GM08714 (cell line): Measurements from ENCODE around the gene INPP5D.

Experiments
- H3K4me3 ChIP-seq: fragments of 200-500 bp; sonication (Bioruptor generic); 2 replicates; pipeline ENCODE4 v1.5.1; 2014; ENCODE audit warnings: mild to moderate bottlenecking, low read length, inconsistent platforms
- ZNF274 ChIP-seq: IDR thresholded peaks from 2 replicates; pipeline ENCODE4 v1.6.1; 2012; ENCODE audit warnings: mild to moderate bottlenecking, low read depth, low read length

Gene INPP5D

GRCh38 chr2:233130481-233131020 is 70.4 kb downstream of the INPP5D start:
- no peak overlapping the region for H3K4me3 ChIP-seq

GRCh38 chr2:233131936-233132720 is 72.0 kb downstream of the INPP5D start:
- no peak overlapping the region for H3K4me3 ChIP-seq
- no peak for TF ChIP-seq ZNF274

More at GRCh38 chr2:233130481-233131020, 70.4 kb downstream of the INPP5D start:
- TF ChIP-seq ZNF274, result no peak

- TF ChIP-seq ZNF274, result no peak
- no peak overlapping the region for H3K4me3 ChIP-seq
Observed at GRCh38 chr2:233133239-233133638, 73.1 kb downstream of the INPP5D start.

DNA sequence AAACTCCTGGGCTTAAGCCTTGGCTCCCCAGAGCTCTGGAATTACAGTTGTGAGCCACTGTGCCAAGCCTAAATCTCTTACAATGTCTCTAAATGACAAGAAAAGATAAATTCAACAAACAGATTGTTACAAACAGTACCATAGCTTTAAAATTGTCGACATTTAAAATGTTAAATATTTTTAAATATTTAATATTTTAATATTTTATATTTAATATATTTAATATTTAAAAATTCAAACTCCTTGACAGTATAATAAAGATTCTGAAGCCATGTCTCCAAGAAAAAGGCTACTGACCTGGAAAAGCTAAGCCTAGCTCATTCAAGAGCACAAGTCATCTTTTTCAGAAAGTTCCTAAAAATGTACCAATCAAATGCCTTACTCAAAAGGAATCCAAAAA is 75.3 kb downstream of the INPP5D start:
- no peak overlapping the region for H3K4me3 ChIP-seq
- TF ChIP-seq ZNF274, result no peak

- no peak overlapping the region for H3K4me3 ChIP-seq
- no peak for TF ChIP-seq ZNF274
Observed at GRCh38 chr2:233137040-233137439, 76.9 kb downstream of the INPP5D start.

DNA sequence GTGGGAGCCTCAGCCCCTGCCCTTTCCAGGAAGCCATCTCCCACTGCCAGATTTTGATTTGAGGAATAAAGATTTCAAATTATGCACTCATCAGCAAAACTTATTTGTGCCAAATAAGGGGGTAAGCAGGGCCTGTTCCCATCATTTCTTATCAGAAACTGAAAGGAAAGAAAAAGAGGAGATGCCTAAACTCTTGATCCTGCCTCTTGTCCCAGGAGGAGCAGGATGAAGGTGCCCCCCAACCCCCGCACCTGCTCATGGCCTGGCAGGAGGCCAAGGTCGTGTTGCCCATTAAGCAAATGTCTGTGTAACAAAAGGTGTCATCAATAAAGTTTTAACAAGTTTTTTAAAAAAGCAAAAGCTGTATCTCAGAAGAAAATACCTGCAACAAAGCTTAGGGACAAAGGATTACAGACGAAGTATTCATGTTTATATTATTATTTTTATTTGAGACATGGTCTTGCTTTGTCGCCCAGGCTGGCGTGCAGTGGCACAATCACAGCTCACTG is 80.0 kb downstream of the INPP5D start:
- H3K4me3 ChIP-seq, result no peak overlapping the region
- TF ChIP-seq ZNF274, result no peak

- H3K4me3 ChIP-seq, result no peak overlapping the region
- TF ChIP-seq ZNF274, result no peak
Observed at GRCh38 chr2:233140978-233141377, 80.8 kb downstream of the INPP5D start.

DNA sequence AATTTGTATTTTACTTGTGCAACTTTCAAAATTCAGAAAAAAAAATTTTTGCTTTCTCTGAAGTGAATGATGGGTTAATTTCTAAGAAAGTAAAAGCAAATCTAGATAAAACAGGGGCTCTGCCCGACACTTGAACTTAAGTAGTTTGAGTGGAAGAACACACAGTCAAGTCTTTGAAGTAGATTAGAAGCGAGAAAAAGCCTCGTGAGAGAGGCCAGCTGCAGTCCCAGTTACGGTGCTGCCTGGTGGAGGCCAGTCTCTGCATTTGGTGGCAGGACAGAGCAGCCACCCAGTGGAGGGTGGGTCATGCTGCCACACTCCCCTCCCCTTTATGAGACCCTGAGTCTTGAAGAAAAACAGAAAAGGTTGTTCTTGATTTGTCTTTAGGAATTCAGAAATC is 81.8 kb downstream of the INPP5D start:
- no peak for TF ChIP-seq ZNF274

DNA sequence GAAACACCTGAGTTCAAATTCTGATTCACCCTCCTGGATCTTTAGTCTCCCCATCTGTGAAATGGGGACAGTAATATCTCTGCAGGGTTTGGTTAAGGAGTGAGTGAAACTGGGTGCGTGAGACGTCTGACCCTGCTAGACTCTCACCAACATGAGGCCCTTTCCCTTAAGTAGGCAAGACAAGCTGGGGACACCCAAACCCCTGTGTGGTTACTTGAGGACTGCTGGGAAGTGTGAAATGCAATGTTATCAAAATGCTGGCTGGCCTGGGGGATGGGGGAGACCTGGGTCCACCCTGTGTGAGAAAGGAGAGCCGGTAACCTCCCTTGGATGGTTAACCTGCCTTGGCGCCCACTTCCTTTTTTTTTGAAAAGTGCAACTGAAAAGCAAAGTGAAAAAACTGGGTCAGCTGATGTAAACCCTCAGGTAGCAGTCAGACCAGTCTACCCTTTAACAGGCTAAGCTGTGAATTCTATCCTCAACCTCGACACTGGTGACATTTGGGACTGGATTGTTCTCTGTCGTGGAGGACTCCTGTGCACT is 82.3 kb downstream of the INPP5D start:
- H3K4me3 ChIP-seq, result no peak overlapping the region
- TF ChIP-seq ZNF274, result no peak

More for the DNA sequence above, 81.8 kb downstream of the INPP5D start:
- no peak overlapping the region for H3K4me3 ChIP-seq

DNA sequence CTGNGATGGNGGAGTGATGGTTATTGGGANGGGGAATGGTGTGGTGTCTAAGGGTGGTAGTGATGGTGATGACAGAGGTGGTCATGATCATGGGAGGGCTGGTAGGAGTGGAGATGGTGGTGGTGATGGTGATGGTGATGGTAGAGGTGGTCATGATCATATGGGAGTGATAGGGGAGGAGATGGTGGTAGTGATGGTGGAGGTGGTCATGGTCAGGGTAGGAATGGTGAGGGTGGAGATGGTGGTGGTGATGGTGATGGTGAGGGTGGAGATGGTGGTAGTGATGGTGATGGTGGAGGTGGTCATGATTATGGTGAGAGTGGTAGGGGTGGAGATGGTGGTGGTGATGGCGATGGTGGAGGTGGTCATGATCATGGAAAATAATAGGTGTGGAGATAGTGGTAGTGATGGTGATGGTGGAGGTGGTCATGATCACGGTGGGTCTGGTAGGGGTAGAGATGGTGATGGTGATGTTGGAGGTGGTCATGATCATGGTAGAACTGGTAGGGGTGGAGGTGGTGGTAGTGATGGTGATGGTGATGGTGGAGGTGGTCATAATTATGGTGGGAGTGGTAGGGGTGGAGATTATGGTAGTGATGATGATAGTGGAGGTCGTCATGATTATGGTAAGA is 83.7 kb downstream of the INPP5D start:
- no peak for TF ChIP-seq ZNF274
- H3K4me3 ChIP-seq, result no peak overlapping the region

DNA sequence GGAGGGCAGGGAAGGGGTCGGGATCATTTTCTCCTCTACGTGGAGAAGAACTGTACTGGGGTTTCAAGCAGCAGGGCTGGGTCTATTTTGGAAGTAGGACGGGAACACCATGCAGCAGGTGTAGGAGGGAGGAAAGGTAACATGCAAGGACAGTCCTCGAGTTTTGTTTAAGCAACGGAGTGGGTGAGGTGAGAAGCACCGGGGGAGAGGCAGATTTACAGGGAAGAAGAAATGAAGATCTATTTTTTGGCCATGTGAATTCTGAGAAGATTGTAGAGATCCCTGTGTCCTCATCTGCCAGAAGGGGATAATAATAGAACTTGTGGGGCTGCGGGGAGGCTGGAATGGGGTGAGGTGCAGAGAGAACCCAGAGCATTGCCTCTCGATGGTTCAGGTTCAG is 85.6 kb downstream of the INPP5D start:
- H3K4me3 ChIP-seq, result no peak overlapping the region
- no peak for TF ChIP-seq ZNF274

DNA sequence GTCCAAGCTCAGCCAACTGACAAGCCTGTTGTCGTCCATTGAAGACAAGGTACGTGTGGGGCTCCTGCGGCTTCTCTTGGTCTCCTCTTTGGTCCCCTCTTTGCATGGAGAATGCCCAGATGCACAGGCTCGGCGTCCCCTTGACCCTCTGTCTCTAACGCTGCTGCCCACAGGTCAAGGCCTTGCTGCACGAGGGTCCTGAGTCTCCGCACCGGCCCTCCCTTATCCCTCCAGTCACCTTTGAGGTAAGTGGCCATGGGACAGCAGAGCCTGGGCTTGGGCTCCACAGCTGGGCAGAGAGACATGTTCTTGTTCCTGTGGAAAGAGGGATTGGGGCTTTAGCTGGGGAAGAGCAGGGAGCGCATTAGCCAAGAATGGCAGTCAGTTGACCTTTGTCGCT is 86.1 kb downstream of the INPP5D start:
- no peak overlapping the region for H3K4me3 ChIP-seq
- TF ChIP-seq ZNF274, result no peak

DNA sequence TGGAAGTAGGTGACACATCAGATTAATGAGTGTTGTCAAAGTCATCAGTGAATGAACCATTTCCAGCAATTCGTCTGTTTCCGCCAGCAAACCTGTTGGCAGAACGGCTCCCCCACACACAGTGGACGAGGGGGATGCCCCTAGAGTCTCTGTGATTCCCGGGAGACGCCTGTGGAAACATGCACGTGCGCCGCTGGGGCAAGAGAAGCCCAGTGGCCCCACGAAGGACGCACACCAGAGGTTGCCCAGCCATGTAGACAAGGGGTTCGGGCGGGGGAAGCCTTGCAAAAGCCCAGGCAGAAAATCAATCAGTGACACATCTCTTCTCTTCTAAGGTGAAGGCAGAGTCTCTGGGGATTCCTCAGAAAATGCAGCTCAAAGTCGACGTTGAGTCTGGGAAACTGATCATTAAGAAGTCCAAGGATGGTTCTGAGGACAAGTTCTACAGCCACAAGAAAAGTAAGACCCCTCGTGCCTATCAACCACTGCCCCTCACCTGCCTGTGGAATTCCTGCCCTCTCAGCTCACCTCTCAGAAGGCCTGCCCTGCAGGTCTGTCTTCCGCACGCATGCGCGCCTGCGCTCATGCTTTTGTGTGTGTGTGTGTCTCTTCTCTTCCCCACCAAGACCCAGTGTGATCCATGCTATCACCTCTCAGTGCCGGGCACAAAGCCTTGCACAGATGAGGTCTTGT is 87.1 kb downstream of the INPP5D start:
- no peak overlapping the region for H3K4me3 ChIP-seq
- TF ChIP-seq ZNF274, result no peak

DNA sequence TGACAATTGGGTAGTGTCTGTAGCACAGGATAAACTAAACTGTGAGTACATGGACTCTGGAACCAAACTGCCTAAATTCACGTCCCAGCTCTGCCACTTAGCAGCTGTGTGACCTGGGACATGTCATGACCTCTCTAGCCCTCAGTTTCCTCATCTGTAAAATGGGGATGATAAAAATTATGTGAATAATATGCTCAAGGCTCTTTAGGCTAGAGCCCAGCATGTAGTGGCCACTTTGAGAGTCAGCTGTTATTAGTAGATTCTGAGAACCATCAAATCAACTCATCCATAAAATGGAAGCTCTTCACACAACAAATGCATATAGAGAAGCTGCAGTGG is 87.7 kb downstream of the INPP5D start:
- TF ChIP-seq ZNF274, result no peak
- no peak overlapping the region for H3K4me3 ChIP-seq
